ENCODE results near the gene ARHGDIG. TPM values are rescaled to one million over a fixed set of nuclear protein-coding genes. Genes with fewer than 3 reads are reported as not detected.

Gene ARHGDIG
- total RNA-seq, 2 donors from 2014 or later = not detected

DNA sequence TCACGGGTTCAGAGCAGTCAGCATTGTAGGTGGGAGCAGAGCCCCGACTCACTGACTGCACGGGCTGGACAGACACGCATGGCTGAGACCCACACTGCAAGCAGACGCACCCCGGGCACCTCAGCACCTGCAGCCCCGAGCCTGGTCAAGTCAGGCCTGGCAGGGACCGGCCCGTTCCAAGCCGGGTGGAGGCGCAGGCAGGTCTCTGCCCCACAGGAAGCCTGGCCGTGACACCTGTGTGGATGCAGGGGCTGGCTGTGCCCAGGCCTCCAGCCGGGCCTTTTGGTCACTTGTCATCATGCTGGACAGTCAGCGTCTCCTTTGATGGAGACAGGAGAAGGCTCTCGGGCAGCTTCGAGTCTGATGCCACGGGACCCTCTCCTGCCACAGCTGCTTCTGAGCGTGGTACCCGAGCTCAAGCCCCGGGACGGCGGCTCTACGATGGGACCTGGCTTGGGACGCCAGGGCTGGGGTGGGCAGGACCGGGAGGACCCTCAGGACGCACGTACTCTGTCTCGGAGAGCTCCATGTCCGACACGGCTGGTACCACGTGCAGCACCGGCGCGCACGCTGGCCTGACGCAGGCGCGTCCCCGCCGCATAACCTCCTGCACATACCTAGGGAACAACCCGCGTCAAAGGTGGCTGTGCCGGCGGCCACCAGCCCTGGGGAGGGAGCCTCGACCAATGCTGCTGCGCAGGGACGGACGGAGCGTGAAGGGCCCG lies 10.5 kb downstream of the ARHGDIG start:
- no peaks in the 10 kb centered on the region for H3K27me3 Mint-ChIP-seq
- no peak overlapping the region for H3K27ac Mint-ChIP-seq
- no peak for ATAC-seq (replicated peaks)
- H3K9me3 Mint-ChIP-seq = no peaks in the 10 kb centered on the region
- H3K4me3 Mint-ChIP-seq = no peak overlapping the region
- H3K36me3 Mint-ChIP-seq (ENCODE audit: low read depth) = peaks cover 34% of the 10 kb centered on the region
- H3K4me1 Mint-ChIP-seq = no peaks in the 10 kb centered on the region

DNA sequence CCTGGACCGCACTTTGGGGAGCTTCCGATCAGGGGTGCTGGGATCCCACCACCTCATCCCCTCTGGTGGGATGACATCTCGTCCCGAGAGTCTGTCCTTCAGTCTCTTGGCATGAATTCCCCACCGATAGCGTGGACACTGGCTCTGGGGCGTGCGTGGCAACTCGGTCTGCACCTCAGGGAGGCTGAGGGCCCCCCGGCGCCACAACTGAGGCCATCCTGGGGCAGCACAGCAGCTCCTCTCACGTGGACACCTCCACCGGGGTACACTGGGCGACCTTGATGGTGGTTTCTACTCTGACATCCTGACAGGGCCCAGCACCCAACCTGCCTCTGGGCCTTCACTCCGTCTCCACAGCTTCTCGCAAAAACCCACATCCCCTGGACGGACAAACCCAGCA lies 11.1 kb downstream of the ARHGDIG start:
- H3K27me3 Mint-ChIP-seq = no peaks in the 10 kb centered on the region
- H3K9me3 Mint-ChIP-seq = no peaks in the 10 kb centered on the region
- H3K4me1 Mint-ChIP-seq = no peaks in the 10 kb centered on the region
- ATAC-seq (replicated peaks) = no peak
- peaks cover 34% of the 10 kb centered on the region for H3K36me3 Mint-ChIP-seq (ENCODE audit: low read depth)
- no peak overlapping the region for H3K4me3 Mint-ChIP-seq
- H3K27ac Mint-ChIP-seq = no peak overlapping the region

DNA sequence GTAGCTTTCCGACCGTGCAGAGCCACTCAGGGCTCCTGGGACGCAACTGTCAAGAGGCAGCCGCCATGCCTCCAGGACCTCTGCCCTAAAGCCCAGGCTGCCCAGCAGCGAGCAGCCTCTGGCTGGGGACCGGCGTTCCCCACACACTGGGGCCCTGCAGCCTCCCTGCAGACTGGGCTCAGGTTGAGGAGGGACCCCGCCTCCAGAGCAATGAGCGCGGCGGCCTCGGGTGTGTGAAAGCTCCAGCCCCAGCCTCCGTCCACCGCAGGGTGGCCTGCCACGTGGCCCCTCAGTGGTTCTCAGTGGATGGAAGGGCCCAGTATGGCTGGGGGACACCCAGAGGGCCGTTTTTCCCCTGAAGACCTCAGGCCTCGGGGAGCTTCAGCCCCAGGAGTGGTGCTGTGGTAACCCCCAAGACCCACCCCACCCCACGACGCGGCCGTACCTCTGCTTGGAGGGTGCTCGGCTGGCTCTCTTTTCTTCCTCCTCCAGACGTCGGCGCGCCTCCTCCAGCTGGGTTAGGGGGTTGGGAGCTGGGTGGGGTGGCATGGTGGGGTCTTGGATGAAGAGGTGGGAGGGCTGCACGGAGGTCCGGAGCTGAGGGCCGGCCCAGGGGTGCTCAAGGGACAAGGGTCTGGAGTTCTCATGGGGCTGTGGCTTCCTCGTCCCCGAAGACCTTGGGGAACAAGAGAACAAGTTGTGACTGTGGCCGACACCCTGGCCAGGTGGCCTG lies 12.8 kb downstream of the ARHGDIG start:
- Mint-ChIP-seq H3K36me3 (ENCODE audit: low read depth) (peaks cover 35% of the 10 kb centered on the region), H3K4me3 (no peak overlapping the region), H3K9me3 (no peaks in the 10 kb centered on the region), H3K27me3 (no peaks in the 10 kb centered on the region), H3K4me1 (no peaks in the 10 kb centered on the region), H3K27ac (no peak overlapping the region)
- ATAC-seq (replicated peaks) = no peak

DNA sequence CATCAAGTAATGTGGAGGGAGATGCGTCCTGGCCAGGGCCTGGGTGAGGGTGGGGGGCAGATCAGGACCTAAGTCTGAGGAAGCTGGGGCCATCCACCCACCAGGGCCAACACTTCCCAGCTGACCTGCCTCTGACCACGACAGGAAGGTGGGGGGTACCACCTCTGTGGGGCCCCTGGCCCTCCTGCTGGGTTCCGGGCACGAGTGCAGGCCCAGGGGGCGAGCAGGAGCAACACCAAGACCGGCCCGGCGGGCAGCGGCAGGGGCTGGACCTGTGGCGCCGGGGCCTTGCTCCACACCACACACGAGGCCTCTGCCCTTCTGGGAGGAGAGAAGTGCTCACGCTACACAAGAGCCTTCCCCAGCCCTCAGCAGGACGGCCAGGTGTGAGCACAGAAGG lies 15.9 kb downstream of the ARHGDIG start:
- Mint-ChIP-seq H3K4me3 (no peak overlapping the region), H3K36me3 (ENCODE audit: low read depth) (peaks cover 41% of the 10 kb centered on the region), H3K4me1 (no peaks in the 10 kb centered on the region), H3K27me3 (no peaks in the 10 kb centered on the region), H3K27ac (no peak overlapping the region), H3K9me3 (no peaks in the 10 kb centered on the region)
- ATAC-seq (replicated peaks) = no peak

DNA sequence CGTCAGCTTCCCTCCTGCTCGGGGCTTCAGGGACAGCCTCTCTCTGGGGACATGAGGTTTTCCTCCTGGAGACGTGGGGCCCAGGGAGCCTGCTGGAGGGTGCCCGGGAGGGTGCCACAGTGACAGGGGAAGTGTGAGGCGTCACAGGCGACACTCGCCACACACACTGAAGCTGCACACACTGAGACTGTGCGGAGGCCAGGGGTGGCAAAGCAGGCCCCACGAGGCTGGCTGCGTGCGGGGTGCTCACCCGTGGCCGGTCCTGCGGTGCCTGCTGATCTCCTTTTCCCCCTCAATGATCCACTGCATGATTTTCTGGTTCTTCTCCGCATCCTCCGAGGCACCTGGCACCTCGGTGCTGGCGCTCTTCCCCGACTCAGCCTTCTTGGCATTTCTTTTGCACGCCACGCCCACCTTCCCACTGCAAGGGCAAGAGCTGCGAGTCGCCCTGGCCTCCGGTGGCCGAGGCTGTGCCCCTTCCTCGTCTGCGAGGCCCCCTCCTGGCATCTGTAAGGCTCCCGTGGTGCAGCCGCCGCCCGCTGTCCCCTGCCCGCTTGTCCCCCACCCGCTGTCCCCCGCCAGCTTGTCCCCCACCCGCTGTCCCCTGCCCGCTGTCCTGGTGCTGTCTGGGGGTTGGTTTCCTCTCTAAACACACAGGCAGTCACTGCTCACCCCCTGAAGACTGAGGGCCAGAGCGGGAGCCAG lies 16.6 kb downstream of the ARHGDIG start:
- Mint-ChIP-seq H3K4me3 (no peak overlapping the region), H3K36me3 (ENCODE audit: low read depth) (peaks cover 37% of the 10 kb centered on the region), H3K27ac (no peak overlapping the region), H3K27me3 (no peaks in the 10 kb centered on the region), H3K9me3 (no peaks in the 10 kb centered on the region), H3K4me1 (no peaks in the 10 kb centered on the region)
- ATAC-seq (replicated peaks) = no peak

DNA sequence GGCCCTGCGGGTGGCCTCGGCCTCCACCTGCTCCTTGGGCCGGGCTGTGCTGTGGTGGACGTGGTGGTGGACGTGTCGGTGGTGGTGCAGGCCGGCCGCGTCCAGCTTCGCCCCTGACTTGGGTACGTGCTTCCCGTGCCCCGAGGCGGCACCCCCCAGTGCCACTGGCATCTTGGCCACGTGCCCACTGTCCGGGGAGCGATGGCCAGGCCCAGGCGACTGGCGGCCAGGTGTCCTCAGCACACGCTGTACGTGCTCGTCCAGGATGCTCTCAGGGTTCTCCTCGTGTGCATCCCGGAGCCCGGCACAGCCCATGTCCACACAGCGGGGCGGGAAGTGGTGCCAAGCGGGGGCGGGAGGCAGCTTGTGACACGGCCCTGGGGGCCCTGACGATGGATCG lies 17.4 kb downstream of the ARHGDIG start:
- no peak overlapping the region for H3K27ac Mint-ChIP-seq
- no peaks in the 10 kb centered on the region for H3K9me3 Mint-ChIP-seq
- peaks cover 33% of the 10 kb centered on the region for H3K36me3 Mint-ChIP-seq (ENCODE audit: low read depth)
- no peak for ATAC-seq (replicated peaks)
- H3K27me3 Mint-ChIP-seq = no peaks in the 10 kb centered on the region
- no peak overlapping the region for H3K4me3 Mint-ChIP-seq
- no peaks in the 10 kb centered on the region for H3K4me1 Mint-ChIP-seq

DNA sequence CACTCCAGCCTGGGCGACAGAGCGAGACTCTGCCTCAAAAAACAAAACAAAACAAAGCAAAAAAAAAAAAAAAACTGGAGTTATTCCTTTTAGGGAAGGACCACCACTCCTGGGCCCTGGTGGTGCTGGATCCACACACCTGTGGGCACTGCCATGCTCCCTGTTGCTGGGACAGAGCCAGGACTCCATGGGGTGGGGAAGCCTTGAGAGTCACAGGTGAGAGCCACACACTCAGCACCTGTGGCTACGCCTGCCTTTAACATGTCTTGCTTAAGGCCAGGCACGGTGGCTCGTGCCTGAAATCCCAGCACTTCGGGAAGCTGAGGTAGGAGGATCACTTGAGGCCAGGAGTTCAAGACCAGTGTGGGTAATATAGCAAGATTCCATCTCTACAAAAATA lies 20.8 kb downstream of the ARHGDIG start:
- ATAC-seq (replicated peaks) = no peak
- peaks cover 48% of the 10 kb centered on the region for H3K36me3 Mint-ChIP-seq (ENCODE audit: low read depth)
- H3K27ac Mint-ChIP-seq = no peak overlapping the region
- no peak overlapping the region for H3K4me3 Mint-ChIP-seq
- H3K27me3 Mint-ChIP-seq = no peaks in the 10 kb centered on the region
- H3K4me1 Mint-ChIP-seq = no peaks in the 10 kb centered on the region
- H3K9me3 Mint-ChIP-seq = no peaks in the 10 kb centered on the region

DNA sequence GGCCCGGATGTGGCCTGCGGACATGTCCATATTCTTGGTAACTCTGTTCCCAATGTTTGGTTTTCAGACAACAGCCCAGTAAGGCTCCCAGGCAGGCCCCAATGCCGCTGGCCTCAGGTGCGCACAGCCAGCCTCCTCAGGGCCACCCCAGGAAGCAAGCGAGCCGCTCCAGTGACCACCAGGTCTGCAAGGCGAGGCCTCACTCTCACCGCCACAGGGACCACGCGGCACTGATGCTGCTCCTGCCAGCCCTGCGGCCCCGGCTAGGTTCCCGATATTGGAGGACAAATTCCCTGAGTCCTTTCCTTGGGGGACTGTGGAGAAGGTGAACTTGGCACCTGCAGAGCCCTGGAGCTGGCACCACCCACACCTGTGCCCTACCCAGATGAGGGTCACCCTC lies 21.6 kb downstream of the ARHGDIG start:
- Mint-ChIP-seq H3K9me3 (no peaks in the 10 kb centered on the region), H3K4me1 (no peaks in the 10 kb centered on the region), H3K27ac (no peak overlapping the region), H3K4me3 (no peak overlapping the region), H3K27me3 (no peaks in the 10 kb centered on the region), H3K36me3 (ENCODE audit: low read depth) (peaks cover 52% of the 10 kb centered on the region)
- ATAC-seq (replicated peaks) = no peak

DNA sequence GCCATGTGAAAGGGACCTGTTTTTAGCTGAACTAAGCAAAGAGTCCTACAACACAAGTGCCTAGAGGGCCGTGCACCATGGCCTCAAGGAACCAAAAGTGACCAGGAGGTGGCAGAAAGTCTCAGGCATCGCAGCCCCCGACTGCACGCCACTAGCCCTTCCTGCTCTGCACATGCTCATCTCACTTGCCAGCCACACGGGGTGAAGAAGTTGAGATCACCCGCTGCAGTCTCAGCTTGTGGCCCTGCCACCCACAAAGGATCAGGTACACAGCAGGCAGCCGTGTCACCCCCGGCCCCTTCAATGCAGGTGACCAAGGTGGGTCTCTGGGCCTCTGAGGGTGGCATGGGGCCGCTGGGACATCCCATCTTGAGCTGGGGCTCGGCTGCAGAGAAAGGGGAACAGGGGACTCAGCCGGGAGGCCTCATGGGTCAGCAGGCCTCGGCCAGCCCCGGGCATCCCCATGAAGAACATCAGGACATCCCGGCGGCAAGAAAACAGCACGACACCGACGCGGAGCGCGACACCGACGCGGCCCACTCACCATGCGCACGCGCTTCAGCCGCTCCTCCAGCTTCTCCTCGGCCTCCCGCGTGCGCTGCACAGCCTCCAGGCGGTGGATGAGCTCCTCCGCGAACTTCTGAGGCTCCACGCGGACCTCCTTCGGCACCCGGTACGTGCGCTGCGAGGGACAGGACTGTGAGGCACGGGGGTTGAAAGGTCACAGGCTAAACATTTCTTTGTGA lies 23.5 kb downstream of the ARHGDIG start:
- Mint-ChIP-seq H3K4me3 (no peak overlapping the region), H3K4me1 (no peaks in the 10 kb centered on the region), H3K9me3 (no peaks in the 10 kb centered on the region), H3K27ac (peak overlapping the region; percentile 54), H3K27me3 (no peaks in the 10 kb centered on the region), H3K36me3 (ENCODE audit: low read depth) (peaks cover 60% of the 10 kb centered on the region)
- no peak for ATAC-seq (replicated peaks)

DNA sequence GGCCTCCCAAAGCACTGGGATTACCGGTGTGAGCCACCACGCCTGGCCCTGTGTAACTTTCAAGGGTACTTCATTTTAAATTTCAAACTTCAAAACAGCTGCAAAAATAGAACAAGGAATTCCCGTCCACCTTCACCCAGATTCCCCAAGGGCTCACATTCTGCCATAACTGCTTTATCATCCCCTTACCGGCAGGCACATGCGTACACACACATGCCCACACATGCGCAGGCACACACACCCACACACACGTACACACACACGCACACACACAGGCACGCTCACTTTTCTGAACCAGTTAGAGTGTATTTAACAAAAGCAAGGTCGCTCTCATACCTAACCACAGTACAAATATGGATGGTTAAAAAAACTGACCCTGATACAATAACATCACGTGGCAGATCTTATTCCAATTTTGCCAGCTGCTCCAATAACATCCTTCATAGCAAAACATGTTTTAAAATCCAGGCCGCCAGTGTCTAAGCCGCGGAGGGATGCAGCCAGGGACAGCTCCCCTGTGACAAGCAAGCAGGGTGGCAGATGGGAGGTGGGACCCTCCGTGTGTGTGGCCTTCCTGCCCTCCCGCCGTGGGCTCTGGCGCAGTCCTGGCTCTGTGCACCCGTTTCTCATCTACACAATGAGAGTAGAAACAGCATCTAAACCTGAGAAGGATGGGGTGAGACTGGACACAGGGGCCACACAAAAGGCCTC lies 25.7 kb downstream of the ARHGDIG start:
- no peak for ATAC-seq (replicated peaks)
- H3K4me1 Mint-ChIP-seq = no peaks in the 10 kb centered on the region
- no peaks in the 10 kb centered on the region for H3K9me3 Mint-ChIP-seq
- H3K4me3 Mint-ChIP-seq = no peak overlapping the region
- peaks cover 54% of the 10 kb centered on the region for H3K36me3 Mint-ChIP-seq (ENCODE audit: low read depth)
- no peak overlapping the region for H3K27ac Mint-ChIP-seq
- H3K27me3 Mint-ChIP-seq = no peaks in the 10 kb centered on the region

DNA sequence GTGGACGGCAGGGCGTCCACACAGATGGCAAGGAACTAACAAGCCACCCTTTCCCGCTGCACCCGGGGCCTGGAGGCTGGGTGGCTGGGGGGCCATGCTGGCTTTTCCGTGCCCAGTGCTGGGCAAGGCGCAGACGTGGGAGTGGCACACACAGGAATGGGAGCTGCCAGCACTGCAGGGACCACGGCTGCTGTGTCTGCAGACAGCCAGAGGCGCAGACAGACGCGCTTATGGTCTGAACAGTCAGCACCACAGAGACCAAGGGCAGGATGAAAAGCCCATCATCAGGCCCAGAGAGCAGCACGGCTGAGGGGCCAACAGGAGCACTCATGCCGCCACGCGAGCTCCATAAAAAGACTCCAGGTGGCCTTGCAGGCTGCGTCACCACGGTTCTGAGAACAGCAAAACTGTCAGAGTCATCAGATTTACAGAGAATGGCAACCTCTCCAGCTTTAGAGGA lies 26.6 kb downstream of the ARHGDIG start:
- Mint-ChIP-seq H3K27ac (no peak overlapping the region), H3K4me3 (no peak overlapping the region), H3K36me3 (ENCODE audit: low read depth) (peaks cover 59% of the 10 kb centered on the region), H3K27me3 (no peaks in the 10 kb centered on the region), H3K4me1 (no peaks in the 10 kb centered on the region), H3K9me3 (no peaks in the 10 kb centered on the region)
- no peak for ATAC-seq (replicated peaks)

DNA sequence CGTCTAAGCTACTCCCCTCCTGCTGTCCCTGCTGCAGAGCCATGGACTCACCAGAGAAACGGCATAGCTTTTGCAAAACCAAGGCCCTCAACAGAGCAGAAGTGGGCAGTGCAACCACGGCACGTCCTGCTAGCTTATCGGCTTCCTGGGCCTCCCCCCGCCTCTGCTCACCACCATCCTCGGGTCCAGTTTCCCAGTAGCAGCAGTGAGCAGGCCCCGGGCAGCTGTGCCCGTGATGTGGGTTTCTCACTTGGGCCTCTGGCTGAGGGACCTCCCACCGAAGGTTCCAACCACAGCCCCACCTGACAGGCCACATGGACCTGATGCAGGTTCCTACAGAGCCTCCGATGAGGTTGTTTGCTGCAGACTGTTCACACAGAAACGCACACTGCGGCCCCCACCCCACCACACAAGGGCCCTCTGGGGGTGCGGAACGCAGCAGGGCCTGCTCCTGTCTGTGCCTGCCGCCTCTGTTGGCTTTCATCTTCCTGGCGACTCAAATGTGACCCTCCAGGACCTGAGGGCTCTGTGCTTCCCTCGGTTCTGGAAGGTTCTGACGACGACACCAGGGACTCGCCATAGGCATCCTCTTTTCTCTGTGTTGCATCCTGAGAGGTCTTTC lies 27.4 kb downstream of the ARHGDIG start:
- Mint-ChIP-seq H3K4me1 (no peaks in the 10 kb centered on the region), H3K27me3 (no peaks in the 10 kb centered on the region), H3K4me3 (no peak overlapping the region), H3K36me3 (ENCODE audit: low read depth) (peaks cover 64% of the 10 kb centered on the region), H3K9me3 (no peaks in the 10 kb centered on the region), H3K27ac (no peak overlapping the region)
- ATAC-seq (replicated peaks) = no peak

DNA sequence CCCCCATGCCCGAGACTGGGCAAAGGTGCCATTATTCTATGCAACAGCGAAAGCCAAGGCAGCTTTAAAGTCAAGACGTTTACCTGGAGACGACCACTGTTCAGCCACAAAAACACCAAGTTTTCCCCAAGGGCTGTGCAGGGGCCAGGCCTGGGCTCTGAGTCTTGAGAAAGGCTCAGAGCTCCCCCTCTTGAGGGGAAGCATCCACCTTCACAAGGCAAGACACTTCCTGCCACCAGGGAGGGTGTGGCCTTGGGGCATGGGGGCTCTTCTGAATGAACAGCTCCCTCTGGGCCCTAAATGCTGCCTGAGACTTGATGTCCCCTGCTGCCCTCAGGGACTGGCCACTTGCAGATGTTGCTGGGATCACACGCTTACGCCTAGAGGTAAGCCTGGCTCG lies 29.1 kb downstream of the ARHGDIG start:
- no peaks in the 10 kb centered on the region for H3K4me1 Mint-ChIP-seq
- no peak for ATAC-seq (replicated peaks)
- no peaks in the 10 kb centered on the region for H3K27me3 Mint-ChIP-seq
- no peak overlapping the region for H3K27ac Mint-ChIP-seq
- H3K36me3 Mint-ChIP-seq (ENCODE audit: low read depth) = peaks cover 53% of the 10 kb centered on the region
- H3K4me3 Mint-ChIP-seq = no peak overlapping the region
- no peaks in the 10 kb centered on the region for H3K9me3 Mint-ChIP-seq

All from activated T-helper 17 cell treated with anti-CD3 and anti-CD28 coated beads, Interleukin-2, amount 50 U/mL, for 72 hours (primary cell).